HepG2 (cell line): ENCODE data around the gene NFE2L3. TPM values are rescaled to one million over a fixed set of nuclear protein-coding genes. Genes with fewer than 3 reads are reported as not detected.

Experiments
- ATAC-seq: fragments of 200-7000 bp; cut with Tn5 transposase; 3 replicates; pipeline ENCODE4 v1.9.1; 2020; ENCODE audit warnings: mild to moderate bottlenecking, moderate library complexity
- BruUV-seq: library from RNA; stranded (reverse); fragments of 400-500 nt; replicated peaks from 2 replicates; lab custom pipeline; 2021; lab: Mats Ljungman, UMichigan
- CTCF ChIA-PET: fragments of 300-600 bp; formaldehyde crosslinking; extraction: SDS; loops from one replicate; lab custom pipeline; 2021; ENCODE audit warnings: low total read pairs, inconsistent platforms, low intra/inter-chr PET ratio; lab: Yijun Ruan, JAX
- POLR2A ChIA-PET: fragments of 350-600 bp; sonication (Branson Sonifier 250); formaldehyde crosslinking; loops from one replicate; lab custom pipeline; 2020; ENCODE audit warnings: antibody characterized with exemption, inconsistent platforms; lab: Yijun Ruan, JAX
- DNase-seq: peaks from one replicate; pipeline ENCODE4 v3.0.0-alpha.2; 2015; ENCODE audit warnings: low spot score
- FAIRE-seq: peaks from 3 replicates; lab custom pipeline; 2011; peaks lifted over from hg19 to GRCh38; lab: Jason Lieb, UNC
- H2AFZ ChIP-seq: one replicate; pipeline ENCODE4 v1.6.1; 2011; ENCODE audit warnings: low read length, inconsistent platforms
- H3K27ac ChIP-seq: fragments of 300-600 bp; 3 replicates; pipeline ENCODE4 v1.8.0; 2011; ENCODE audit warnings: mixed run types, mild to moderate bottlenecking, mixed read lengths, low read length, inconsistent platforms; ENCODE audit not compliant: insufficient read depth; ENCODE audit errors: extremely low read length
- H3K27me3 ChIP-seq, 2 experiments: fragments of 200-600 bp in 1 of 2; 2 replicates in 1 of 2; 3 replicates in 1 of 2; pipeline versions ENCODE4 v1.6.0 to v1.8.0; 2011; ENCODE audit warnings: low read length in 2 of 2, mild to moderate bottlenecking in 2 of 2, moderate library complexity in 2 of 2, inconsistent platforms in 1 of 2; ENCODE audit not compliant: insufficient read depth in 2 of 2, control insufficient read depth in 1 of 2
- H3K36me3 ChIP-seq, 2 experiments: fragments of 200-600 bp in 1 of 2; replicated peaks in 1 of 2; 2 replicates in 1 of 2; 3 replicates in 1 of 2; pipeline versions ENCODE4 v1.5.1 to v1.8.0; 2011; ENCODE audit warnings: low read length in 2 of 2, inconsistent platforms in 1 of 2; ENCODE audit not compliant: insufficient read depth in 2 of 2, control insufficient read depth in 1 of 2
- H3K4me1 ChIP-seq: 2 replicates; pipeline ENCODE4 v1.5.1; 2012; ENCODE audit warnings: low read length, inconsistent platforms; ENCODE audit not compliant: insufficient read depth
- H3K4me2 ChIP-seq: 2 replicates; pipeline ENCODE4 v1.6.0; 2011; ENCODE audit warnings: low read depth, low read length, inconsistent platforms
- H3K4me3 ChIP-seq, 3 experiments: fragments of 200-600 bp in 1 of 3; sonication (generic), shearing (Covaris generic) in 1 of 3; replicated peaks in 1 of 3; 2 replicates each; pipeline ENCODE4 v1.5.1; 2011 to 2016; ENCODE audit warnings: low read length in 3 of 3, inconsistent platforms in 2 of 3, low read depth in 2 of 3, mild to moderate bottlenecking in 2 of 3, control low read depth in 1 of 3, mixed read lengths in 1 of 3; ENCODE audit not compliant: insufficient read depth in 1 of 3
- H3K79me2 ChIP-seq: one replicate; pipeline ENCODE4 v1.6.1; 2011; ENCODE audit warnings: low read length, inconsistent platforms; ENCODE audit not compliant: insufficient read depth
- H3K9ac ChIP-seq: 2 replicates; pipeline ENCODE4 v1.6.0; 2011; ENCODE audit warnings: mild to moderate bottlenecking, low read depth, low read length, inconsistent platforms; ENCODE audit not compliant: insufficient read depth
- H3K9me3 ChIP-seq: 2 replicates; pipeline ENCODE4 v1.5.1; 2012; ENCODE audit warnings: mild to moderate bottlenecking, low read length
- H4K20me1 ChIP-seq: 2 replicates; pipeline ENCODE4 v1.6.0; 2011; ENCODE audit warnings: inconsistent platforms, mild to moderate bottlenecking, low read length, moderate library complexity; ENCODE audit not compliant: insufficient read depth
- AGO1 ChIP-seq: fragments of 200-400 bp; formaldehyde crosslinking; IDR thresholded peaks from 2 replicates; pipeline ENCODE4 v1.6.1; 2017; ENCODE audit warnings: mild to moderate bottlenecking, low read depth, low read length, moderate library complexity; ENCODE audit not compliant: poor library complexity, severe bottlenecking
- ARID5B ChIP-seq: IDR thresholded peaks from 2 replicates; pipeline ENCODE4 v1.4.0; 2020; ENCODE audit warnings: mild to moderate bottlenecking, missing genetic modification reagents
- ATF2 ChIP-seq: sonication (generic); formaldehyde crosslinking; IDR thresholded peaks from 2 replicates; pipeline ENCODE4 v1.4.0; 2020; ENCODE audit warnings: missing genetic modification reagents
- HIC2 ChIP-seq: sonication (generic); formaldehyde crosslinking; IDR thresholded peaks from 2 replicates; pipeline ENCODE4 v1.9.0; 2022; ENCODE audit warnings: low read depth, missing genetic modification reagents
- KDM3A ChIP-seq: IDR thresholded peaks from 2 replicates; pipeline ENCODE4 v1.6.1; 2018; ENCODE audit warnings: low read depth, missing compliant biosample characterization
- POLR2AphosphoS2 ChIP-seq: IDR thresholded peaks from 2 replicates; pipeline ENCODE4 v1.6.1; 2011; ENCODE audit warnings: low read depth, low read length, improper control_type of control experiment
- RXRA ChIP-seq: sonication (generic); formaldehyde crosslinking; IDR thresholded peaks from 2 replicates; pipeline ENCODE4 v1.5.1; 2020; ENCODE audit warnings: missing genetic modification reagents
- ZMYM3 ChIP-seq: sonication (generic); formaldehyde crosslinking; IDR thresholded peaks from 2 replicates; pipeline ENCODE4 v1.5.1; 2020; ENCODE audit warnings: mild to moderate bottlenecking, missing genetic modification reagents
- ZNF343 ChIP-seq: sonication (generic); formaldehyde crosslinking; IDR thresholded peaks from 2 replicates; pipeline ENCODE4 v1.4.0; 2020; ENCODE audit warnings: mild to moderate bottlenecking, missing genetic modification reagents
- ZNF513 ChIP-seq: sonication (generic); formaldehyde crosslinking; conservative IDR thresholded peaks from 2 replicates; pipeline ENCODE4 v1.5.0; 2020; ENCODE audit warnings: missing genetic modification reagents
- ZNF737 ChIP-seq: sonication (generic); formaldehyde crosslinking; IDR thresholded peaks from 2 replicates; pipeline ENCODE4 v1.5.0; 2020; ENCODE audit warnings: missing genetic modification reagents, mild to moderate bottlenecking, borderline replicate concordance
- ZNF883 ChIP-seq: sonication (generic); formaldehyde crosslinking; IDR thresholded peaks from 2 replicates; pipeline ENCODE4 v1.5.1; 2020; ENCODE audit warnings: mild to moderate bottlenecking, missing genetic modification reagents; ENCODE audit errors: not compliant biosample characterization
- ZSCAN9 ChIP-seq: IDR thresholded peaks from 2 replicates; pipeline ENCODE4 v1.6.1; 2016; ENCODE audit warnings: borderline replicate concordance
- WGBS: methylation state at CpG from one replicate; pipeline ENCODE4 v1.1.6; 2017; ENCODE audit warnings: low lambda C conversion rate; 5-methylcytosine and 5-hydroxymethylcytosine counted together
- in situ Hi-C: cut with HindIII; loops from 2 replicates; pipeline ENCODE4 v1.10.0; 2017; ENCODE audit warnings: low pct_unique_long_range_greater_than_20kb; ENCODE audit not compliant: extremely low pct_ligation_motif_present
- intact Hi-C: fragments of 100-400 bp; cut with micrococcal nuclease; formaldehyde crosslinking; loops from one replicate; pipeline ENCODE4 v1.10.0; 2022; ENCODE audit not compliant: unreplicated experiment
- polyA plus RNA-seq, 8 experiments: library from polyadenylated mRNA; depleted of rRNA in 3 of 8; stranded (reverse) in 7 of 8; unstranded in 1 of 8; fragments of >200 nt; fragmentation: Illumina TruSeq in 4 of 8; extraction: Trizol in 4 of 8; gene quantifications; 2 replicates each; pipeline versions ENCODE4 v1.2.1 to v1.2.3, GENCODE V29; 2011 to 2016; ENCODE audit warnings: low read depth in 4 of 8, missing spikeins in 1 of 8, mixed read lengths in 1 of 8; ENCODE audit not compliant: insufficient read depth in 1 of 8
- total RNA-seq, 5 experiments: library from RNA; depleted of rRNA; stranded (reverse); fragments of >200 nt; fragmentation: Illumina TruSeq; extraction: Trizol; gene quantifications; 2 replicates each; pipeline ENCODE4 v1.2.3, GENCODE V29; 2016; ENCODE audit warnings: low read depth in 1 of 5

Gene NFE2L3
- total and polyA plus RNA-seq, 2 of the 13 experiments (the other 11 are each of a cell fraction or from before 2014, with no cell fraction given), result 11.4 to 19.4 TPM

GRCh38 chr7:26200444-26201246, 48.6 kb downstream of the NFE2L3 start, which contains the start of gene HNRNPA2B1:
Gene HNRNPA2B1, minus strand, starts transcription at chr7:26200746. Its CDS starts 169 bp downstream, at chr7:26200577.
- no peaks in the 10 kb centered on the region; a peak in 1 of 5 replicates for H3K27me3 ChIP-seq
- peak within 1 kb of the TSS; percentile 99 for H3K4me3 ChIP-seq
- peaks cover 68% of the 10 kb centered on the region for H4K20me1 ChIP-seq
- CTCF ChIA-PET, result no interaction called here
- peak; percentile 77 for FAIRE-seq
- peaks cover 89% of the 10 kb centered on the region for H3K79me2 ChIP-seq
- BruUV-seq, result no TSS peak
- peak; percentile 98 for DNase-seq
- peaks cover 7 to 23% of the 10 kb centered on the region in 2 experiments for H3K36me3 ChIP-seq
- H3K4me1 ChIP-seq, result peaks cover 43% of the 10 kb centered on the region
- under 1% methylated on average over 48 of the region's 71 CpGs for WGBS
- H3K27ac ChIP-seq, result peak within 1 kb of the TSS; percentile 99
- no peak within 1 kb of the TSS for H2AFZ ChIP-seq
- intact Hi-C loops (loop anchor here (5.0 kb wide), 3 partner anchors 92 to 167 kb away; partner anchors contain the start of gene SNX10), in situ Hi-C loops (loop anchor here (10.0 kb wide), 1 partner anchor 164 kb away; no protein-coding TSS in a partner anchor)
- H3K4me2 ChIP-seq, result peak within 1 kb of the TSS; percentile 87
- ATAC-seq, result peak; percentile 71
- POLR2A ChIA-PET, result interaction anchor here (0.6 to 5.8 kb wide), 20 partner anchors 9 to 933 kb away, joined by 3 to 40 read pairs (median 5); partner anchors contain the start of gene NFE2L3
- H3K9ac ChIP-seq, result peak within 1 kb of the TSS; percentile 100
- H3K9me3 ChIP-seq, result no peaks in the 10 kb centered on the region
- TF ChIP-seq RXRA (peak; percentile 16; the same call in 1 of the 2 replicates), ATF2 (CRISPR knock-in tag) (peak; percentile 66), POLR2AphosphoS2 (peak; percentile 67; the same call in 1 of the 2 replicates), ZNF343 (CRISPR knock-in tag) (peak; percentile 95), ZNF513 (CRISPR knock-in tag) (peak; percentile 93; the same call in 1 of the 2 replicates), ARID5B (CRISPR knock-in tag) (peak; percentile 32; the same call in 1 of the 2 replicates), ZNF737 (CRISPR knock-in tag) (0 out of 2 replicates have a peak, but pooled peaks have one; percentile 82), ZMYM3 (CRISPR knock-in tag) (no peak), HIC2 (CRISPR knock-in tag) (no peak), ZSCAN9 (peak; percentile 69; the same call in 1 of the 2 replicates), AGO1 (peak; percentile 100), KDM3A (CRISPR knock-in tag) (peak; percentile 63; the same call in 1 of the 2 replicates), ZNF883 (CRISPR knock-in tag) (peak; percentile 72)
